ENCODE results near the gene JPH2. TPM values are rescaled to one million over a fixed set of nuclear protein-coding genes. Genes with fewer than 3 reads are reported as not detected.
"Not testable (repeated sequence)": the region's sequence is repeated elsewhere in the genome, so short reads cannot be mapped to it uniquely, and the experiment has no call there.

The JPH2 gene
- total RNA-seq, 1 donor from 2014 or later: under 0.01 TPM

DNA sequence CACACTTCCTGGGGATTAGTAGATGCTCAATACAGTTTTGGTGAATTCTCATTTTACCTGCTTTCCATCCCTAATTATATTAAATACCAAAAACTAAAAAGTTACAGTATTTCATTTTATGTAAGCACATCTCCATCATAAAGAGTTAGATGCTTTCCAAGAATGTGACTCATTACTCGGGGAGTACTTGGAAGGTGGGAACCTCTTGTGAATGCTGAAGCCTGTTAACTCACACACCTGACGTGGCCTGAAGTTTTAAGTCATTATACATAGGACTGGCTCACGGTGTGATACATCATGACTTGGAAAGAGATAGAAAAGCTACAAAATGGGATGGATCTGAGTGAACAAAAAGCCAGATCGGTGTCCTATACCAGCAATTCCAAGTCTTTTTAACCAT, 25.8 kb upstream of the JPH2 start:
- no peak for FAIRE-seq

DNA sequence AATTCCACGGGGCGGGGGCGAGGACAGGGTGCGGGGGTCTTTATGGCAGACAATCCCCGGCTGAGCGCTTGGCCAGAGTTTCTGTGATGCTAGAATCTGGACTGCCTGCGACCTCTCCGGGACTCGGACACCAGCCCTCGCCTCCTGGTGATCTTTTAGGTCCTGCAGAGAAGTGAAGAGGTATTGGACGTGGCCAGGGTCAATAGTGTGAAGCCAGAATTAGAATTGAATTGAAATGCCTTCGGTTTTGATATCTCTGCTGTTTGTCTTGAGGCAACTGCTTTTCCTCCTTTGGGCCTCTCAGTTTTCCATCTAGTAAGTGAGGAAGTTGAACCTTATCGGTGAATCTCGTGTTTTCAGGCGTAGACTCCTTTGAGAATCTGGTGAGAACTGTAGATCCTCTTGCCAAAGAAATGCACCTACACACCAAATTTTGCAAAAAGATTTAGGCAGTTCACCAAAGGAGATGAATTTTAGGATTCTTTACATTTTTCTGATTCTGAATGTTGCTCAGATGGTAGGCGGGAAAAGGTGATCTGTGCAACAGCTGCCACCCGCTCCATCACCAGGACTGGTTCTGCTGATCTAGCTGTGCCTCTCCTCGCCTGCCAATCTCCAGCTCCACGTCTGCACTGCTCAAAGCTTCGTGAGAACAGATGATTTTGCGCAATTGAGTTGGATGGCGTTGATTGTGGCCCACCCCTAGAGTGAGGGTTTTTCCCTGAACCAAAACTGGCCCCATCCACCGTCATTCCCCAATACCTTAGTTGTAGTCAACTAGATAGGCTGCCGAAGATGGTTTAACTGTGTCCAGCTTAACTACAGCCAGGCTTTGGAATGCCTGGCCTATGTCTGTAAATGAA, 24.4 kb upstream of the JPH2 start:
- DNase-seq (ENCODE audit: low spot score in 2 of 2): no peak

More for the DNA sequence above, 25.8 kb upstream of the JPH2 start:
- no peak for DNase-seq (ENCODE audit: low spot score in 2 of 2)

DNA sequence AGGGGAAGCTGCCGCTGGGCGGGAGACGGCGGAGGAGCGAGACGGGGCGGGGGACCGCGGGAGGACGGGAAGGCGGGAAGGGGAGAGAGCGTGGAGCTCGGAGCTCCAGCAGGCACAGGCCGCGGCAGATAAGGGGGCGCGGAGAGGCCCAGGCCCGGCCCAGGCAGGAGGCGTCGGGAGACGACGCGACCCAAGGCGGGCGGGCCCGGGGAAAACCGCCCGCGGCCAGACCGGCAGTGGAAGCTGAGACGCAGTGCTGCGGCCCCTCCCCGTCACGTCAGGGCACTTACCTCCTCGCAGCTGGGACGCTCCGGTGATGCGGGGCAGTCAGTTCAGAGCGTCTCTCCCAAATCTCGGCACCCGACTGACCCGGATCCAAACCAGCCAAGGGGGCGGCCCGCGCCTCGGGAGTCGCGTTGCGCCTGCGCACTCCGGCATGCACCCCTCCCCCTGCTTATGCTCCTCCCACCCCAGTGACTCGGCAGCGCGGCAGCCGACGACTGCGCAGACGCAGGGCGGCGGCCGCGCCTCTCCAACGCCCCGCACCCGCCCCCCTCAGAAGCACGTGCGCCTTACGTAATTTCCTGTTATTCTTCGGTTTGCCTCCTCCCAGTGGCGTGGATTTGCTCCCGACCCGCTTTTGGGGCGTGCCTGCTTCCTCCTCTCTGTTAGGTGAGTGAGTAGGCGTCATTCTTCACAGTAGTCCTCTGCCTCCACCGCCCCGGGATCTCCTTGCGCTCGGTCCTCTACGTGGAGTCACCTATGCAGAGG, 23.6 kb upstream of the JPH2 start, which contains the start of gene OSER1:
TSS of gene OSER1 (minus strand) at position 366 of the 771 bp plus-strand sequence. CDS start 3,814 bp downstream, outside the sequence.
- FAIRE-seq (no peak), DNase-seq (ENCODE audit: low spot score in 2 of 2) (peak; percentile 98)

More for the DNA sequence above, 24.4 kb upstream of the JPH2 start:
- no peak for FAIRE-seq

DNA sequence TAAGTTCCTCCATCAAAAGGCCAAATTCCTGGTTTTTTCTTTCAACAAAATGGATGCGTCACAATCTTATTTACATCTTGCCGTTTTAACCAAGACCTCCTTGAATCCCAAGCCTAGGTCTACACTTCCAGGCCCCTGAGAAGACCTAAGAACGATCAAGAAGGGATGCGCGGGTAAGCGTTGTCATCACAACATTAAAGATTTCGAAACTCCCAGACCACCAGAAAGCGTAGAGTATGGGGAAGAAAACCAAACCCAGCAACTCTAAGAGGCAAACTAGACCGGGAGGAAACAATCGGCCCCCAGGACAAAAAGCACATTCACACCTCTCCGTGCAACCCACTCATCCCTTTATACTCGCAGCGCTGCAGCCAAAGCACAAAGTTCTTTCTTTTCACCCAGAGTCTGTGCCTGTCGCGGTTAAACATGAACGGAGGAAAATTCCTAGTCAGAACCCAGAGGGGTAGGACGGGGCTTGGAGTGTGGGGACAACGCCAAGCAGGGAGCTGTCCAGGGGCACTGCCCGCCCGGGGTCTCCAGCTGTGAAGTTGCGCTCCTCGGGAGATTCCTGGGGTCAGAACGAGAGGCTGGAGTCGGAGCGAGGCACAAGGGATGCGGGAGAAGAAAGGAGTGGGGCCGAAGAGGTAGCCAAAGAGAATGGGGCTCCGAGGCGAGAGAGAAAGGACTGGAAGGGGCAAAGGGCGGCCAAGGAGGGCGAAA, 22.9 kb upstream of the JPH2 start:
- DNase-seq (ENCODE audit: low spot score in 2 of 2) (no peak), FAIRE-seq (no peak)

DNA sequence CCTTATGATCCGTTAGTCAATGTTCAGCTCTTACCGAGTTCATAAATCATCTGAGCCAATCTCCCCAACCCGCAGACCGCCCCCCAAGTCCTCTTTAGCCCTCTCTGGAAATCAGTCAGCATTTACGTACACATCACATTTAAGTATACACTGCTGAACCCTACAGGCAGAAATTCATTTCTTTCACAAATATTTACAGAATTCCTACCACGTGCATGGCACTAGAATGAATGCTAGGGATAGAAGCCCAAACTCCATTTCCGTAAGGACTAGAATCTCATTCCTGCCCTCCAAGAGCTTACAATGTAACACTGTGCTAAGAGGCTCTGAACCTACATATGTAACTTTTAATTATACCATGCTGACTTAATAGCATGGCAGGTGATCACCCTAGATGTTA, 21.8 kb upstream of the JPH2 start:
- no peak for FAIRE-seq
- DNase-seq (ENCODE audit: low spot score in 2 of 2): no peak

DNA sequence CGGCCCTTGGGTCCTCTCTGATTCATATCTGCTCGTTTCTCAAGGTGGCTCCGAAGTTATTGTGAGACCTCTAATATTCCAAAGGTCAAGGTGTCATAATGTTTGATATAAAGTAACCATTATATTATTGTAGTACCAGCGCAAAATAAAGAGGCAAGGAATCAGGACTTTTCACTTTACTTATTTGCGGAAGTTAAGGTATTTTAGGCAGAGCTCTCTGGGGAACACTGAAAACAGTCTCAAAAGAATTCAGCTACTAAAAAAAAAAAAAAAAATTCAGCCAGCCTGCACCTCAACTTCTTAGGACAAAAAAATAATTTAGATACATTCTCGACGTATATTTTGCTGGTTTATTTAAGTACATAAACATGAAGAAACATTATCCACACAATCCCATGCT, 21.2 kb upstream of the JPH2 start:
- FAIRE-seq: no peak
- no peak for DNase-seq (ENCODE audit: low spot score in 2 of 2)

DNA sequence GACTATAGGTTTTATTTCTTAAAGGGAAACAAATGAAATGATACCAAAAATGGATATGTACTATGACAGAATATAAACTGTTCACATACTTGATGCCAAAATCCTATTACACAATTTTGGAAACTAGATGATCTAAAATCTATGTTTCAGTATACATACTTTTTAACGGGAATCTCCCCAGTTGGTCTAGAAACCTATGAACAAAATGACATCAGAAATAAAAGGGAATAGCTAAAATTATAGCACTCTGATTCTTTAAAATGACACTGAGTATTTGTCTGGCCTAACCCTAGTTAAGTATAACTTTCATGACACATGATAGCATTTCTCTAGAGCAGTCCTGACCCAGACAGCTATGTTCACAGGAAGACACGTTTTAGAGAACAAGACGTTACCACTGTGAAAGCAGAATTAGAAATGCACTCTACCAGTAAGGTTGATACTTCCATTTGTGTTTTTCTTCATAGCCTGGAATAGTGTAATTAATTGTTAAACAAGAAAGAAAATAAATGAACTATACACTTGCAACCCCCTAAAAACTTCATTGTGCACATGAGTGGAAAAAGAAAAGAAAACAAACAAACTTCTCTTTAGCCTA, 20.2 kb upstream of the JPH2 start:
- DNase-seq (ENCODE audit: low spot score in 2 of 2) (no peak), FAIRE-seq (no peak)

DNA sequence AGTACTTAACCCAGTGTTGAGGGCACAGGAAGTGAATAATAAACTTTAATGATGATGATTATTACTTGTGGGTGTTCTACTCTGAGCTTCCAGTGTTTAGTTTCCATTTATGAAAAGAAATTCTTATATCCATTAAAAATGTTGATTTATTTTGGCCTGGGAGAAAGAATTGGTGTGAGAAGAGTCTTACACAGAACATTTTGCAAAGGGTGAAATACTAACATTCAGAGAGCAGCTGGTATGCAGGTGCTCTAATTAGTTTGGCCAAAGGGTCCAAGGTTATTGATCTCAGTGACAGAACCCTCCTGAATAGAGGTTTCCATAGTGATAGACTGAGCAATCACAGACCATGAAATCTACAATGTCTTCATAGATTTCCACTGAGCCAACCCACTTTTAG, 19.1 kb upstream of the JPH2 start:
- FAIRE-seq: no peak
- DNase-seq (ENCODE audit: low spot score in 2 of 2): no peak

DNA sequence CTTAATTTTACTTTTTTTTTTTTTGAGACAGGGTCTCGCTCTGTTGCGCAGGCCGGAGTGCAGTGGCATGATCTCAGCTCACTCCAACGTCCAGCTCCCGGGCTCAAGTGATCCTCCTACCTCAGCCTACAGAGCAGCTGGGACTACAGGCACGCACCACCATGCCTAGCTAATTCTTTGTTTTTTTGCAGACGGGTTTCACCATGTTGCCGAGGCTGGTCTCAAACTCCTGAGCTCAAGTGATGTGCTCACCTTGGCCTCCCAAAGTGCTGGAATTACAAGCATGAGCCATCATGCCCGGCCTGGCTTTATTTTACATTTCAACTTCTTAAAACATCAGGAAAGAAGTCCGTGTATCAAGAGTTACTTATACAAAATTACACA, 17.8 kb upstream of the JPH2 start:
- DNase-seq (ENCODE audit: low spot score in 2 of 2) (no peak), FAIRE-seq (no peak)

DNA sequence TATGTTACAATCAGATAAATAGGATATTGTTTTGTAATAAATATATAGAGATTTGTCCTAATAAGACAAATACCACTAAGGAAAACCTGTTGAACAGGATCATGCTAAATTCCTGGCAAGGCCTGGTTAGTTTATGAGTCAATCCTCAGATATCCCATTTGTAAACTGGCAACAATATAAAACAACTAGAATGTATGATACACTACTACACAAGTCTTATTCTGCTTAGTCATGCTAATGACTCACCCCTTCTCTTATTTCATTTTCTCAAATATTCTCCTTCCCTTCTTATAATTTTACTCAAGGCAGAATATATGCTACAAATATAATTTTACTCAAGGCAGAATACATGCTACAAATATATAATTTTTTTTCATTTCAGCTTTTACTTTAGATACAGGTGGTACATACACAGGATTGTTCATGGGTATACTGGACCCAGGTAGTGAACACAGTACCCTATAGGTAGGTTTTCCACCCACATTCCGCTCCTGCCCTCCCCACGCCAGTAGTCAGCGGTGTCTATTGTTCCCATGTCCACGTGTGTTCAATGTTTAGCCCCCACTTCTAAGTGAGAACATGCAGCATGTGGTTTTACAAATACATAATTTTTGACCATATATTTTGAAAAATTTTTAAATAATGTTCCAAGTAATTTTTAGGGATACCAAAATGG, 17.3 kb upstream of the JPH2 start:
- no peak for FAIRE-seq
- peak in 1 of 2 donors; percentile 24 for DNase-seq (ENCODE audit: low spot score in 2 of 2)

DNA sequence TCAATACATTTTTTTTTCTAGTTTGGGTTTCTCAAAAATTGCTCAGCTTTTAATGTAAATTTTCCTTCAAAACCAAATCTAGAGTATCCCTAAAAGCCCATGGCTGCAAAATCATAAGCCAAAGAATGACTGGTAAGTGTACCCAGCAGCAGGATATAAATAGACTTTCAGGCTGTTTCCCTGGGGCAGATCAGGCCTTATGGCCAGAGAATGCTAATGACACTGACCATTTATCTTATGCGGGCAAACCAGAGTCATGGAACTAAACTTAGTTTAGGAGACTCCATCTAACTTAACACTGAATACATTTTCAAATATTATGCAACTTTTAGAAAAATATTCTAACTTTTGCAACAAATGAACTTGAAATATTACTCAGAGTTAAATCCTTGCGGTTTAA, 16.2 kb upstream of the JPH2 start:
- DNase-seq (ENCODE audit: low spot score in 2 of 2) (no peak), FAIRE-seq (no peak)

DNA sequence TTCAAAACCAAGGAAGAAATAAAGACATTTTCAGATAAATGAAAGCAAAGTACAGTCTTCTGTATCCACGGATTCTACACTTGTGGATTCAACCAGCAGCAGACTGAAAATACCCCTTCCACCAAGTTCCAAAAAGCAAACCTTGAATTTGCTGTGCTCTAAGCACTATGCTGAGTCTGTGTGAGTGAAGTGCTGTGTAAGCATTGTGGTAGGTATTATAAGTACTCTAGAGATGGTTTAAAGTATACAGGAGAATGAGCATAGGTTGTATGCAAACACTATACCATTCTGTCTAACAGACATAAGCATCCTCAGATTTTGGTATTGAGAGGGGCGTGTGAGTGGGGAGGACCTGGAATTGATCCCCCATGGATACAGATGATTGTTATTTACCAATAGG, 14.0 kb upstream of the JPH2 start:
- DNase-seq (ENCODE audit: low spot score in 2 of 2): no peak
- FAIRE-seq: no peak

DNA sequence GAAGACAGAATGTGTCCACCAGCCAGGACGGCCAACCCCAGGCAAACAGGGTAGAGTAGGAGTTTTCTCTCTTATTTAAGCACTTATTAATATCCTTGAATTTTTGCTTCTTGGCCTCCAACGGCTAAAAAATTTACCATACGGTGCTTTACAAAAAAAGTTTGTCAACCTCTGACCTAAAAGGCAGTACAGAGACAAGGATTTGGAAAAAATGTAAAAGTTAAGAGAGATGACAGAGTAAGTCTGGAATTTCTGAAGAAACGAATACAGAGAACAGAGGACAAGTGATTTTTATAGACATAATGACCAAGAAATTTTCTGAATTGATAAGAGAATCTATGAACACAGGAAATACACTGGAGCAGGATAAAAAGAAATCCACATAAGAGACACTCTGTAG, 13.4 kb upstream of the JPH2 start:
- no peak for FAIRE-seq
- no peak for DNase-seq (ENCODE audit: low spot score in 2 of 2)

DNA sequence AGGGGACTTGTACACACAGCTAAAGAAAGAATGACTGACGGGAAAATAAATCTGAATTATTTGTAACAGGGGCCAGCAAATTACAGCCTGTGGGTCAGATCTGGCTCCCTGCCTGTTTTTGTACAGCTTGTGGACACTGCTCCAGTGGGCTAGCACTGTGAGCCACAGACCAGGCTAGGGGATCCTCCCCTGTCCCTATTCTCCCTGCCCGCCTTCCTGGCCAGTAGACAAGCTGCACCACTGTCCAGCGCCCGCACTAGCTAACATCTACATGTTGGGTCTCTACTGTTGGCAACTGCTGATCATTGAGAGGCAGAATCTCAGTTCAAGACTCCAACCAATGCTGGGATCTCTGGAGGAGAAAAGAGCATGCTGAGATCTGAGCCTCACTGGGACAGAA, 12.9 kb upstream of the JPH2 start:
- no peak for FAIRE-seq

DNA sequence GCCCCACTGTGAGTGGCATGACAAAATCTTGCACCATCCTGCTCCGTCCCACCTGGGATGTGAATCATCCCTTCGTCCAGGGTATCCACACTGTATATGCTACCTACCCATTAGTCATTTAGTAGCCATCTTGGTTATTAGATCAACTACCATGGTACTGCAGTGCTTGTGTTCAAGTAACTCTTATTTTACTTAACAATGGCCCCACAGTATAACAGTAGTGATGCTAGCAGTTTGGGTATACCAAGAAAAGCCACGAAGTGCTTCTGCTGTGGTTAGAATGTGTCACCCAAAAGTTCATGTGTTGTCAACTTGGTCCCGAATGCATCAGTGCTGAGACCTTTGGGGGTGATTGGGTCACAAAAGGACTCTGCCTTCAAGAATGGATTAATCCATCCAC, 11.9 kb upstream of the JPH2 start:
- DNase-seq (ENCODE audit: low spot score in 2 of 2): no peak

More for the DNA sequence above, 12.9 kb upstream of the JPH2 start:
- DNase-seq (ENCODE audit: low spot score in 2 of 2): no peak

DNA sequence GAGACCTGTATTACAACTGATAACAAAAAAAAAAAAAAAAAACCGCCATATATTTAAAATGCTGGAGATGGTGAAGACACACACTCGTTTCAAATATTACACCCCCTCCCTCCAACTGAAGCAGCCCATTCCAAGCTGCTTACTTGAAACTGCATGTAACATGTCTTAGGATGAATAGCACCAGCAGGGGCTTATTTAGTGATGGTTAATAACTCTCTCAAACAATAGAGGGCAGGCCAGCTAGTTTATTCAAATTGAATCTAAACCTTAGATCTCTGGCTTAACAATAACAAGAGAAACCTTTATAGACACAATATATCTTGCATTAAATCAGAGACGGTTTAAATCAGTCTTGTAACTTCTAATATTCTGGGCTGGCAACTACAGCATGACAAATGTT, 9.3 kb upstream of the JPH2 start:
- no peak for FAIRE-seq
- DNase-seq (ENCODE audit: low spot score in 2 of 2): no peak

More for the DNA sequence above, 11.9 kb upstream of the JPH2 start:
- no peak for FAIRE-seq

DNA sequence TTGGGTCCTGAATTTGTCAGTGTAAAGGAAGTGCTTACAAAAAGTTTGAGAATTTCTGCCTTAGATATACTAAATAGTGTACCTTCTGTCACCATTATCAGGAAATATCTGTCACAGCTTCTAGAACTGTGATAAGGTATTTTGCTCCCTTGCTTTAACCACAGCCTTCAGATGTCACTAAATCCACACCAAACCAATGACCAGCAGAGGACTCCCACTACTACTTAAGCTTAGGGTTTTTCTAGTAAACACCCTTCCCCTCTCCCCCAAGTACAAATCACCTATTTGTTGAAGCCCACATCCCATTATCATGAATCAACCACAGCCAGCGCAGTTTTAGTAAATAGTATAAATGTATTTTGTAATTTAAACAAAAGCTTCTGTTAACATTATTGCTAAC, 8.6 kb upstream of the JPH2 start:
- no peak for DNase-seq (ENCODE audit: low spot score in 2 of 2)
- no peak for FAIRE-seq

DNA sequence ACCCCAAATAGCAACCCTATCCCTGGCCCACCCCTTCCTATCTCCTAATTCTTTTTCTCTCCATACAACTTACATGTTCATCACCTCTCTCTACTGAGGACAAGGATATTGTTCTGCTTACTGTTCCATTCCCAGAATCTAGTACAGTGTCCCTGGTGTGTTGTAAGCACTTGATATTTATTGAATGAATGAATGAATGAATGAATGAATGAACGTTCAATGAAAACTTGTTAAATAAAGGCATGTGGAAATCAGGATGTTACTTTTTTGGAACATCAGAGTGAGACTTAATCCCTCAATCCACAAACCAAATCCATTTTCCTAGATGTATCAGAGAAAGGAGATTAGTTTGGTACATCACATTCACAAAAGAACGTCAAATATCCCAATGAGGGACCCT, 6.8 kb upstream of the JPH2 start:
- DNase-seq (ENCODE audit: low spot score in 2 of 2) (no peak), FAIRE-seq (no peak)

DNA sequence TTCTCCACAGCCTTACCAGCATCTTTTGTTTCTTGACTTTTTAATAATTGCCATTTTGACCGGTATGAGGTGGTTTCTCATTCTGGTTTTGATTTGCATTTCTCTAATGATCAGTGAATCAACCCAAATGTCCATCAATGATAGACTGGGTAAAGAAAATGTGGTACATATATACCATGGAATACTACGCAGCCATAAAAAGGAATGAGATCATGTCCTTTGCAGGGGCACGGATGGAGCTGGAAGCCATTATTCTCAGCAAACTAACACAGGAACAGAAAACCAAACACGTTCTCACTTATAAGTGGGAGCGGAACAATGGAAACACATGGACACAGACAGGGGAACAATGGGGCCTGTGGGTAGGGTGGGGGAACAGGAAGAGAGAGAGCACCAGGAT, 4.7 kb upstream of the JPH2 start:
- DNase-seq (ENCODE audit: low spot score in 2 of 2); FAIRE-seq: not testable (repeated sequence)

All from frontal cortex (tissue), 4 donors.